Measurements from ENCODE around the gene SIRT5.

GRCh38 chr6:13655700-13656099, 81.3 kb downstream of the SIRT5 start:
- TF ChIP-seq POLR2A (IDR thresholded peaks at IDR 0.05) (no peak), CTCF (IDR thresholded peaks at IDR 0.05) (no peak)

All from thyroid gland (tissue), 4 donors.